H1 (cell line): ENCODE measurements around the gene PDCD10. TPM values are rescaled to one million over a fixed set of nuclear protein-coding genes. Genes with fewer than 3 reads are reported as not detected.

Source experiments
- CTCF ChIA-PET: fragments of 300-600 bp; sonication (Branson Sonifier 250); formaldehyde crosslinking; loops from one replicate; lab custom pipeline; 2021; ENCODE audit not compliant: partially characterized antibody; lab: Charles Lee
- POLR2A ChIA-PET: fragments of 300-600 bp; sonication (Branson Sonifier 250); formaldehyde crosslinking; loops from one replicate; lab custom pipeline; 2021; ENCODE audit warnings: inconsistent platforms; ENCODE audit not compliant: partially characterized antibody; lab: Charles Lee
- DNase-seq, 2 experiments: peaks; one replicate each; pipeline versions ENCODE4 v3.0.0 to v3.0.0-alpha.2; 2010 to 2022; ENCODE audit warnings: low spot score in 2 of 2, low read depth in 1 of 2, mixed read lengths in 1 of 2
- FAIRE-seq: peaks from 2 replicates; lab custom pipeline; 2011; peaks lifted over from hg19 to GRCh38; lab: Jason Lieb, UNC
- H2AFZ ChIP-seq: 2 replicates; pipeline ENCODE4 v1.8.1; 2012; ENCODE audit warnings: low read length, inconsistent platforms
- H2AK5ac ChIP-seq: 2 replicates; pipeline ENCODE4 v1.6.1; 2013; ENCODE audit warnings: low read depth, low read length
- H2BK120ac ChIP-seq: replicated peaks from 2 replicates; pipeline ENCODE3; 2013; ENCODE audit warnings: low read depth, low read length, inconsistent platforms
- H2BK12ac ChIP-seq: 2 replicates; pipeline ENCODE4 v1.6.1; 2013; ENCODE audit warnings: low read depth, low read length
- H2BK15ac ChIP-seq: 2 replicates; pipeline ENCODE4 v1.6.1; 2013; ENCODE audit warnings: low read length
- H2BK20ac ChIP-seq: 2 replicates; pipeline ENCODE4 v1.6.1; 2013; ENCODE audit warnings: low read length
- H2BK5ac ChIP-seq: 2 replicates; pipeline ENCODE4 v1.6.1; 2013; ENCODE audit warnings: low read depth, low read length
- H3K14ac ChIP-seq: 2 replicates; pipeline ENCODE4 v1.6.1; 2013; ENCODE audit warnings: inconsistent platforms; ENCODE audit not compliant: insufficient read length
- H3K18ac ChIP-seq: 2 replicates; pipeline ENCODE4 v1.6.1; 2013; ENCODE audit warnings: low read length; ENCODE audit errors: extremely low read depth
- H3K23ac ChIP-seq: 2 replicates; pipeline ENCODE4 v1.6.1; 2013; ENCODE audit warnings: inconsistent platforms; ENCODE audit not compliant: insufficient read length
- H3K23me2 ChIP-seq: 2 replicates; pipeline ENCODE4 v1.6.1; 2013; ENCODE audit warnings: low read depth, low read length
- H3K27ac ChIP-seq: 2 replicates; pipeline ENCODE4 v1.6.1; 2011; ENCODE audit warnings: low read depth, low read length, inconsistent platforms
- H3K27me3 ChIP-seq, 4 experiments: replicated peaks in 1 of 4; 1 replicate in 1 of 4; 2 replicates in 3 of 4; pipeline versions ENCODE4 v1.6.1 to v1.8.1; 2011 to 2013; ENCODE audit warnings: low read length in 3 of 4, mild to moderate bottlenecking in 3 of 4, inconsistent platforms in 2 of 4, mixed read lengths in 2 of 4, moderate library complexity in 1 of 4; ENCODE audit not compliant: control insufficient read depth in 3 of 4, insufficient read depth in 3 of 4; ENCODE audit errors: extremely low read depth in 1 of 4
- H3K36me3 ChIP-seq, 4 experiments: 2 replicates each; pipeline versions ENCODE4 v1.6.1 to v1.8.1; 2011 to 2013; ENCODE audit warnings: mild to moderate bottlenecking in 4 of 4, low read length in 3 of 4, moderate library complexity in 2 of 4, control low read depth in 1 of 4, inconsistent platforms in 1 of 4; ENCODE audit not compliant: insufficient read depth in 4 of 4, control insufficient read depth in 2 of 4
- H3K4ac ChIP-seq: replicated peaks from 2 replicates; pipeline ENCODE3; 2013; ENCODE audit warnings: low read length, low read depth, mixed read lengths, inconsistent platforms; ENCODE audit not compliant: insufficient read length
- H3K4me1 ChIP-seq, 4 experiments: replicated peaks in 1 of 4; 1 replicate in 1 of 4; 2 replicates in 3 of 4; pipeline versions ENCODE4 v1.6.1 to v1.8.1; 2011 to 2013; ENCODE audit warnings: low read length in 3 of 4, inconsistent platforms in 2 of 4, mixed read lengths in 1 of 4; ENCODE audit not compliant: insufficient read depth in 4 of 4, control insufficient read depth in 3 of 4
- H3K4me2 ChIP-seq, 2 experiments: 2 replicates each; pipeline versions ENCODE4 v1.6.1 to v1.8.1; 2011 to 2013; ENCODE audit warnings: low read depth in 2 of 2, low read length in 2 of 2, control low read depth in 1 of 2, inconsistent platforms in 1 of 2, mild to moderate bottlenecking in 1 of 2; ENCODE audit not compliant: insufficient read depth in 1 of 2
- H3K4me3 ChIP-seq, 4 experiments: fragments of 200-600, 300-600 bp in 1 of 4; sonication (generic), shearing (Covaris generic), sonication (Bioruptor Twin) in 1 of 4; 2 replicates each; pipeline versions ENCODE4 v1.5.1 to v1.8.1; 2011 to 2016; ENCODE audit warnings: low read length in 4 of 4, low read depth in 3 of 4, control low read depth in 2 of 4, inconsistent platforms in 2 of 4, mild to moderate bottlenecking in 2 of 4, mixed read lengths in 1 of 4, moderate library complexity in 1 of 4; ENCODE audit not compliant: insufficient read depth in 2 of 4; ENCODE audit errors: extremely low read depth in 1 of 4
- H3K56ac ChIP-seq: replicated peaks from 2 replicates; pipeline ENCODE3; 2013; ENCODE audit warnings: low read depth, mild to moderate bottlenecking, mixed read lengths, low read length, inconsistent platforms; ENCODE audit not compliant: insufficient read length
- H3K79me1 ChIP-seq: 2 replicates; pipeline ENCODE4 v1.6.1; 2013; ENCODE audit warnings: low read depth, low read length, control low read depth
- H3K79me2 ChIP-seq, 2 experiments: 2 replicates each; pipeline versions ENCODE4 v1.6.1 to v1.8.1; 2012 to 2013; ENCODE audit warnings: low read length in 2 of 2, mild to moderate bottlenecking in 2 of 2, inconsistent platforms in 1 of 2; ENCODE audit not compliant: insufficient read depth in 2 of 2, control insufficient read depth in 1 of 2
- H3K9ac ChIP-seq, 4 experiments: replicated peaks in 1 of 4; 1 replicate in 1 of 4; 2 replicates in 3 of 4; pipeline versions ENCODE4 v1.6.1 to v1.8.1; 2011 to 2013; ENCODE audit warnings: low read depth in 3 of 4, low read length in 3 of 4, control low read depth in 2 of 4, mild to moderate bottlenecking in 2 of 4, moderate library complexity in 2 of 4, inconsistent platforms in 1 of 4; ENCODE audit errors: extremely low read depth in 1 of 4
- H3K9me3 ChIP-seq, 2 experiments: 2 replicates each; pipeline versions ENCODE4 v1.6.1 to v1.8.1; 2012 to 2013; ENCODE audit warnings: mild to moderate bottlenecking in 2 of 2, moderate library complexity in 2 of 2, control low read depth in 1 of 2, inconsistent platforms in 1 of 2, low read depth in 1 of 2, low read length in 1 of 2, mixed read lengths in 1 of 2; ENCODE audit not compliant: insufficient read depth in 2 of 2
- H4K20me1 ChIP-seq, 2 experiments: replicated peaks in 1 of 2; 2 replicates each; pipeline versions ENCODE3 to v1.8.1; 2011 to 2013; ENCODE audit warnings: inconsistent platforms in 2 of 2, low read length in 2 of 2, mild to moderate bottlenecking in 1 of 2; ENCODE audit not compliant: insufficient read depth in 2 of 2, control insufficient read depth in 1 of 2
- H4K5ac ChIP-seq: 2 replicates; pipeline ENCODE4 v1.6.1; 2013; ENCODE audit warnings: low read length, low read depth, mixed read lengths, inconsistent platforms; ENCODE audit not compliant: insufficient read length
- H4K8ac ChIP-seq: 2 replicates; pipeline ENCODE4 v1.8.0; 2013; ENCODE audit warnings: mild to moderate bottlenecking, moderate library complexity, low read length, inconsistent platforms; ENCODE audit not compliant: insufficient read depth; ENCODE audit errors: extremely low read depth
- H4K91ac ChIP-seq: replicated peaks from 2 replicates; pipeline ENCODE3; 2013; ENCODE audit warnings: low read length, mixed read lengths, inconsistent platforms; ENCODE audit not compliant: insufficient read length
- BCL11A ChIP-seq, 2 experiments: IDR thresholded peaks; one replicate each; pipeline ENCODE4 v1.6.1; 2011; ENCODE audit warnings: low read depth in 2 of 2, low read length in 2 of 2, mild to moderate bottlenecking in 2 of 2
- CHD2 ChIP-seq: IDR thresholded peaks from 2 replicates; pipeline ENCODE4 v1.6.1; 2012; ENCODE audit warnings: low read length, improper control_type of control experiment
- CTBP2 ChIP-seq: IDR thresholded peaks from 2 replicates; pipeline ENCODE4 v1.7.0; 2011; ENCODE audit warnings: borderline replicate concordance, mild to moderate bottlenecking, moderate library complexity, mixed read lengths, low read length; ENCODE audit not compliant: insufficient read depth, insufficient read length
- HDAC6 ChIP-seq: IDR thresholded peaks from one replicate; pipeline ENCODE4 v1.7.1; 2012; ENCODE audit warnings: low read depth, mild to moderate bottlenecking, inconsistent platforms, low read length, moderate library complexity
- JUND ChIP-seq: IDR thresholded peaks from 2 replicates; pipeline ENCODE4 v1.6.1; 2011; ENCODE audit warnings: mild to moderate bottlenecking, improper control_type of control experiment, low read length
- KDM1A ChIP-seq: fragments of 200-600, 300-600 bp; sonication (generic); IDR thresholded peaks from 2 replicates; pipeline ENCODE4 v1.7.1; 2016; ENCODE audit warnings: mild to moderate bottlenecking, low read length, borderline replicate concordance
- KDM4A ChIP-seq: IDR thresholded peaks from one replicate; pipeline ENCODE4 v1.7.1; 2012; ENCODE audit warnings: low read depth, mild to moderate bottlenecking, moderate library complexity, low read length, inconsistent platforms; ENCODE audit not compliant: severe bottlenecking
- NRF1 ChIP-seq: IDR thresholded peaks from 2 replicates; pipeline ENCODE4 v1.6.1; 2011; ENCODE audit warnings: mild to moderate bottlenecking, low read depth, low read length, improper control_type of control experiment
- SP2 ChIP-seq: IDR thresholded peaks from 2 replicates; pipeline ENCODE4 v1.6.1; 2012; ENCODE audit warnings: mild to moderate bottlenecking, low read length, inconsistent platforms
- SUZ12 ChIP-seq: fragments of 200-600 bp; sonication (generic); IDR thresholded peaks from 2 replicates; pipeline ENCODE4 v1.6.1; 2012; ENCODE audit warnings: mild to moderate bottlenecking, inconsistent platforms, low read length, moderate library complexity, mixed read lengths
- whole genome bisulfite sequencing, 2 experiments: shearing (Covaris generic) in 1 of 2; methylation state at CpG; one replicate each; pipeline versions ENCODE4 v1.1.6 to v1.1.7; 2013 to 2015; ENCODE audit warnings: low lambda C conversion rate in 2 of 2, mixed read lengths in 2 of 2, inconsistent platforms in 1 of 2, low coverage in 1 of 2, missing lambda C conversion rate in 1 of 2; ENCODE audit not compliant: insufficient replicate concordance in 2 of 2, insufficient coverage in 1 of 2, insufficient read length in 1 of 2; ENCODE audit errors: extremely low coverage in 1 of 2, missing lambda C conversion rate in 1 of 2; 5-methylcytosine and 5-hydroxymethylcytosine counted together
- polyA plus RNA-seq, 7 experiments: library from polyadenylated mRNA; depleted of rRNA in 3 of 7; stranded (reverse) in 5 of 7; unstranded in 2 of 7; fragments of >200 nt in 5 of 7; fragments of 200-250 nt in 2 of 7; gene quantifications; 1 replicate in 5 of 7; 2 replicates in 1 of 7; 4 replicates in 1 of 7; pipeline versions ENCODE4 v1.2.1 to v1.2.3, GENCODE V29; 2011 to 2013; ENCODE audit warnings: missing spikeins in 2 of 7, mixed read lengths in 2 of 7
- total RNA-seq: library from RNA; stranded (reverse); fragmentation: NEBNext Ultra II Directional; extraction: Animal tissue kit (Norgen Biotek cat#: 25700); gene quantifications from 2 replicates; pipeline ENCODE4 v1.2.1, GENCODE V29; 2021
- TF ChIP-seq, protein P1 (sequence below): IDR thresholded peaks from 2 replicates; pipeline ENCODE4 v1.6.1; 2012; ENCODE audit warnings: inconsistent platforms

Gene PDCD10
- total and polyA plus RNA-seq, 2 of the 8 experiments (the other 6 are each of a cell fraction or from before 2014, with no cell fraction given): 52.0 to 76.6 TPM

- no peak overlapping the region for H3K56ac ChIP-seq
- no peak for FAIRE-seq
- no peak for TF ChIP-seq JUND
- TF ChIP-seq KDM4A: no peak
- no peak for TF ChIP-seq CTBP2
- TF ChIP-seq SUZ12: no peak
- no peak for TF ChIP-seq SP2
- TF ChIP-seq, protein P1, sequence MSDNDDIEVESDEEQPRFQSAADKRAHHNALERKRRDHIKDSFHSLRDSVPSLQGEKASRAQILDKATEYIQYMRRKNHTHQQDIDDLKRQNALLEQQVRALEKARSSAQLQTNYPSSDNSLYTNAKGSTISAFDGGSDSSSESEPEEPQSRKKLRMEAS: no peak
- TF ChIP-seq NRF1: no peak
- TF ChIP-seq CHD2: no peak
- no peak for TF ChIP-seq HDAC6
- TF ChIP-seq KDM1A: no peak
- no peak for TF ChIP-seq BCL11A (IDR thresholded peaks at IDR 0.05; ENCODE audit: low read depth in 2 of 2, low read length in 2 of 2)
Measured at GRCh38 chr3:167673221-167673620, 61.5 kb downstream of the PDCD10 start.

More at GRCh38 chr3:167673221-167673620, 61.5 kb downstream of the PDCD10 start:
- Histone ChIP-seq H2BK120ac (no peak overlapping the region), H3K4ac (no peak overlapping the region), H3K79me1 (no peaks in the 10 kb centered on the region), H3K36me3 (peaks cover 0 to 39% (median 15%) of the 10 kb centered on the region in 4 experiments; a peak in 4 of 8 replicates), H3K23ac (no peak overlapping the region), H2BK5ac (no peak overlapping the region), H3K4me2 (no peak overlapping the region), H3K9me3 (peaks cover 0 to 5% of the 10 kb centered on the region in 2 experiments; a peak in 1 of 4 replicates), H3K27ac (no peak overlapping the region), H4K91ac (no peak overlapping the region), H3K9ac (no peak overlapping the region), H2AFZ (no peak overlapping the region), H3K4me3 (no peak overlapping the region), H3K79me2 (no peaks in the 10 kb centered on the region), H3K23me2 (no peaks in the 10 kb centered on the region), H3K18ac (no peak overlapping the region), H2AK5ac (no peak overlapping the region), H2BK12ac (no peak overlapping the region), H4K8ac (no peak overlapping the region), H3K4me1 (no peaks in the 10 kb centered on the region), H3K14ac (no peak overlapping the region), H3K27me3 (no peaks in the 10 kb centered on the region), H4K5ac (no peak overlapping the region), H2BK20ac (no peak overlapping the region), H4K20me1 (no peaks in the 10 kb centered on the region), H2BK15ac (no peak overlapping the region)
- ChIA-PET POLR2A (interaction anchor here (1.4 kb wide), 1 partner anchor 16 kb away, joined by 3 read pairs; no protein-coding TSS in a partner anchor), CTCF (interaction anchor here (1.0 to 4.4 kb wide), 2 partner anchors 11 to 68 kb away, joined by 5 to 28 read pairs; no protein-coding TSS in a partner anchor)
- DNase-seq: no peak
- WGBS, 2 experiments: 100% methylated on average over 1 of the region's 1 CpG; no CpG with 5 or more reads in 1 of the 2 experiments
